GM23338 (cell line): ENCODE results near the gene NRIP1. TPM values are rescaled to one million over a fixed set of nuclear protein-coding genes. Genes with fewer than 3 reads are reported as not detected.

Source experiments
- ATAC-seq: fragments of 200-7000 bp; cut with Tn5 transposase; 3 replicates; pipeline ENCODE4 v1.9.1; 2020
- DNase-seq: peaks from one replicate; pipeline ENCODE4 v3.0.0-alpha.2; 2015; ENCODE audit warnings: low spot score
- H2AFZ ChIP-seq: fragments of 200-600 bp; sonication (generic); 2 replicates; pipeline ENCODE4 v1.8.0; 2016; ENCODE audit warnings: antibody characterized with exemption, mild to moderate bottlenecking, moderate library complexity
- H3F3A ChIP-seq: fragments of 200-600 bp; sonication (generic); replicated peaks from 2 replicates; pipeline ENCODE4 v1.8.0; 2017; ENCODE audit warnings: antibody characterized with exemption, mixed run types, low read depth
- H3K27ac ChIP-seq: fragments of 200-600 bp; sonication (generic); 2 replicates; pipeline ENCODE4 v1.6.1; 2016; ENCODE audit warnings: low read depth
- H3K27me3 ChIP-seq: fragments of 200-600 bp; sonication (generic); 2 replicates; pipeline ENCODE4 v1.8.0; 2016; ENCODE audit warnings: mild to moderate bottlenecking, mixed run types, moderate library complexity; ENCODE audit not compliant: insufficient read depth
- H3K36me3 ChIP-seq: fragments of 200-600 bp; sonication (generic); 2 replicates; pipeline ENCODE4 v1.8.0; 2016; ENCODE audit warnings: mild to moderate bottlenecking; ENCODE audit not compliant: insufficient read depth
- H3K4me1 ChIP-seq: fragments of 200-600 bp; sonication (generic); 2 replicates; pipeline ENCODE4 v1.8.0; 2016; ENCODE audit warnings: mild to moderate bottlenecking, moderate library complexity; ENCODE audit not compliant: insufficient read depth
- H3K4me2 ChIP-seq: fragments of 200-600 bp; sonication (generic); 2 replicates; pipeline ENCODE4 v1.7.1; 2017; ENCODE audit warnings: mixed run types
- H3K4me3 ChIP-seq: fragments of 200-600 bp; sonication (generic); 2 replicates; pipeline ENCODE4 v1.6.1; 2016; ENCODE audit warnings: mixed run types
- H3K79me2 ChIP-seq: fragments of 200-600 bp; sonication (generic); replicated peaks from 2 replicates; pipeline ENCODE4 v1.8.0; 2017; ENCODE audit warnings: mild to moderate bottlenecking; ENCODE audit not compliant: insufficient read depth
- H3K9me2 ChIP-seq: fragments of 200-600 bp; sonication (generic); 2 replicates; pipeline ENCODE4 v1.8.0; 2017; ENCODE audit not compliant: insufficient read depth
- H4K20me1 ChIP-seq: fragments of 200-600 bp; sonication (generic); replicated peaks from 2 replicates; pipeline ENCODE4 v1.8.0; 2017; ENCODE audit warnings: mild to moderate bottlenecking; ENCODE audit not compliant: insufficient read depth
- H3K27ac Mint-ChIP-seq: 2 replicates; pipeline ENCODE4 v1.8.0; 2020; ENCODE audit warnings: inconsistent platforms, mild to moderate bottlenecking, moderate library complexity, mixed read lengths
- H3K27me3 Mint-ChIP-seq: 3 replicates; pipeline ENCODE4 v1.8.0; 2022; ENCODE audit warnings: low read depth, mild to moderate bottlenecking, moderate library complexity, mixed read lengths, inconsistent platforms; ENCODE audit not compliant: insufficient read depth, poor library complexity
- H3K36me3 Mint-ChIP-seq: 3 replicates; pipeline ENCODE4 v1.8.0; 2021; ENCODE audit warnings: low read depth, mild to moderate bottlenecking, inconsistent platforms, moderate library complexity, mixed read lengths
- H3K4me1 Mint-ChIP-seq: 3 replicates; pipeline ENCODE4 v1.8.0; 2020; ENCODE audit warnings: mild to moderate bottlenecking, inconsistent platforms, mixed read lengths
- H3K4me3 Mint-ChIP-seq: 3 replicates; pipeline ENCODE4 v1.8.0; 2021; ENCODE audit warnings: moderate library complexity, mild to moderate bottlenecking, inconsistent platforms, mixed read lengths
- H3K9me3 Mint-ChIP-seq: 3 replicates; pipeline ENCODE4 v1.8.0; 2020; ENCODE audit warnings: moderate library complexity, mild to moderate bottlenecking, inconsistent platforms, mixed read lengths
- CTCF ChIP-seq, 2 experiments: fragments of 200-600 bp in 1 of 2; sonication (generic) in 1 of 2; conservative IDR thresholded peaks; 2 replicates each; pipeline versions ENCODE4 v1.5.1 to v1.6.1; 2016 to 2017; ENCODE audit warnings: antibody characterized with exemption in 2 of 2, low read depth in 2 of 2, mild to moderate bottlenecking in 2 of 2, moderate library complexity in 1 of 2
- ETS1 ChIP-seq: IDR thresholded peaks from 2 replicates; pipeline ENCODE4 v1.6.1; 2016; ENCODE audit warnings: antibody characterized with exemption
- EZH2 ChIP-seq: fragments of 200-600 bp; sonication (generic); IDR thresholded peaks from one replicate; pipeline ENCODE4 v1.8.0; 2017; ENCODE audit warnings: antibody characterized with exemption, mild to moderate bottlenecking, low read depth; ENCODE audit not compliant: unreplicated experiment
- EZH2phosphoT487 ChIP-seq: fragments of 200-600 bp; sonication (generic); IDR thresholded peaks from one replicate; pipeline ENCODE4 v1.8.1; 2018; ENCODE audit warnings: antibody characterized with exemption; ENCODE audit not compliant: unreplicated experiment
- NANOG ChIP-seq: IDR thresholded peaks from 2 replicates; pipeline ENCODE4 v1.6.1; 2016; ENCODE audit warnings: antibody characterized with exemption, borderline replicate concordance
- POLR2AphosphoS5 ChIP-seq: IDR thresholded peaks from 2 replicates; pipeline ENCODE4 v1.6.1; 2016; ENCODE audit warnings: antibody characterized with exemption, low read depth
- REST ChIP-seq: IDR thresholded peaks from one replicate; pipeline ENCODE4 v1.6.1; 2018; ENCODE audit warnings: antibody characterized with exemption; ENCODE audit not compliant: unreplicated experiment
- STAT1 ChIP-seq: IDR thresholded peaks from one replicate; pipeline ENCODE4 v1.6.1; 2016; ENCODE audit warnings: antibody characterized with exemption; ENCODE audit not compliant: unreplicated experiment
- ZNF331 ChIP-seq: fragments of 250-450 bp; sonication (Bioruptor Pico); IDR thresholded peaks from 2 replicates; pipeline ENCODE4 v1.5.0; 2020; ENCODE audit warnings: low read depth, mild to moderate bottlenecking, moderate library complexity
- polyA plus RNA-seq: library from polyadenylated mRNA; unstranded; fragments of >200 nt; fragmentation: Nextera tagmentation; extraction: Ambion mirVana; gene quantifications from 2 replicates; pipeline ENCODE4 v1.2.1, GENCODE V29; 2016
- total RNA-seq: library from RNA; depleted of rRNA; stranded (reverse); fragments of >200 nt; shearing (Covaris generic); gene quantifications from 2 replicates; pipeline ENCODE4 v1.2.3, GENCODE V29; 2014
- TF ChIP-seq, protein P1 (sequence below): fragments of 250-450 bp; sonication (Bioruptor Pico); IDR thresholded peaks from 2 replicates; pipeline ENCODE4 v1.5.0; 2020; ENCODE audit warnings: mild to moderate bottlenecking, moderate library complexity

Gene NRIP1
- total and polyA plus RNA-seq, 2 experiments from 2014 or later, result 3.0 to 9.0 TPM

- Histone ChIP-seq H4K20me1 (no peaks in the 10 kb centered on the region), H3K4me1 (no peaks in the 10 kb centered on the region), H3K79me2 (no peaks in the 10 kb centered on the region; the same call in 1 of the 2 replicates), H3K4me2 (no peak overlapping the region), H3F3A (no peaks in the 10 kb centered on the region), H3K36me3 (no peaks in the 10 kb centered on the region), H2AFZ (no peak overlapping the region), H3K9me2 (no peaks in the 10 kb centered on the region), H3K27ac (no peak overlapping the region), H3K27me3 (no peaks in the 10 kb centered on the region), H3K4me3 (no peak overlapping the region)
- no peak for ATAC-seq
- H3K36me3 Mint-ChIP-seq, result no peaks in the 10 kb centered on the region
- no peak overlapping the region for H3K4me3 Mint-ChIP-seq
- H3K27ac Mint-ChIP-seq, result no peak overlapping the region
- TF ChIP-seq ZNF331 (CRISPR knock-in tag), result no peak
- TF ChIP-seq STAT1, result no peak
- TF ChIP-seq CTCF (conservative IDR thresholded peaks at IDR 0.05; ENCODE audit: low read depth in 2 of 2), result no peak
- TF ChIP-seq EZH2, result no peak
- TF ChIP-seq, protein P1, sequence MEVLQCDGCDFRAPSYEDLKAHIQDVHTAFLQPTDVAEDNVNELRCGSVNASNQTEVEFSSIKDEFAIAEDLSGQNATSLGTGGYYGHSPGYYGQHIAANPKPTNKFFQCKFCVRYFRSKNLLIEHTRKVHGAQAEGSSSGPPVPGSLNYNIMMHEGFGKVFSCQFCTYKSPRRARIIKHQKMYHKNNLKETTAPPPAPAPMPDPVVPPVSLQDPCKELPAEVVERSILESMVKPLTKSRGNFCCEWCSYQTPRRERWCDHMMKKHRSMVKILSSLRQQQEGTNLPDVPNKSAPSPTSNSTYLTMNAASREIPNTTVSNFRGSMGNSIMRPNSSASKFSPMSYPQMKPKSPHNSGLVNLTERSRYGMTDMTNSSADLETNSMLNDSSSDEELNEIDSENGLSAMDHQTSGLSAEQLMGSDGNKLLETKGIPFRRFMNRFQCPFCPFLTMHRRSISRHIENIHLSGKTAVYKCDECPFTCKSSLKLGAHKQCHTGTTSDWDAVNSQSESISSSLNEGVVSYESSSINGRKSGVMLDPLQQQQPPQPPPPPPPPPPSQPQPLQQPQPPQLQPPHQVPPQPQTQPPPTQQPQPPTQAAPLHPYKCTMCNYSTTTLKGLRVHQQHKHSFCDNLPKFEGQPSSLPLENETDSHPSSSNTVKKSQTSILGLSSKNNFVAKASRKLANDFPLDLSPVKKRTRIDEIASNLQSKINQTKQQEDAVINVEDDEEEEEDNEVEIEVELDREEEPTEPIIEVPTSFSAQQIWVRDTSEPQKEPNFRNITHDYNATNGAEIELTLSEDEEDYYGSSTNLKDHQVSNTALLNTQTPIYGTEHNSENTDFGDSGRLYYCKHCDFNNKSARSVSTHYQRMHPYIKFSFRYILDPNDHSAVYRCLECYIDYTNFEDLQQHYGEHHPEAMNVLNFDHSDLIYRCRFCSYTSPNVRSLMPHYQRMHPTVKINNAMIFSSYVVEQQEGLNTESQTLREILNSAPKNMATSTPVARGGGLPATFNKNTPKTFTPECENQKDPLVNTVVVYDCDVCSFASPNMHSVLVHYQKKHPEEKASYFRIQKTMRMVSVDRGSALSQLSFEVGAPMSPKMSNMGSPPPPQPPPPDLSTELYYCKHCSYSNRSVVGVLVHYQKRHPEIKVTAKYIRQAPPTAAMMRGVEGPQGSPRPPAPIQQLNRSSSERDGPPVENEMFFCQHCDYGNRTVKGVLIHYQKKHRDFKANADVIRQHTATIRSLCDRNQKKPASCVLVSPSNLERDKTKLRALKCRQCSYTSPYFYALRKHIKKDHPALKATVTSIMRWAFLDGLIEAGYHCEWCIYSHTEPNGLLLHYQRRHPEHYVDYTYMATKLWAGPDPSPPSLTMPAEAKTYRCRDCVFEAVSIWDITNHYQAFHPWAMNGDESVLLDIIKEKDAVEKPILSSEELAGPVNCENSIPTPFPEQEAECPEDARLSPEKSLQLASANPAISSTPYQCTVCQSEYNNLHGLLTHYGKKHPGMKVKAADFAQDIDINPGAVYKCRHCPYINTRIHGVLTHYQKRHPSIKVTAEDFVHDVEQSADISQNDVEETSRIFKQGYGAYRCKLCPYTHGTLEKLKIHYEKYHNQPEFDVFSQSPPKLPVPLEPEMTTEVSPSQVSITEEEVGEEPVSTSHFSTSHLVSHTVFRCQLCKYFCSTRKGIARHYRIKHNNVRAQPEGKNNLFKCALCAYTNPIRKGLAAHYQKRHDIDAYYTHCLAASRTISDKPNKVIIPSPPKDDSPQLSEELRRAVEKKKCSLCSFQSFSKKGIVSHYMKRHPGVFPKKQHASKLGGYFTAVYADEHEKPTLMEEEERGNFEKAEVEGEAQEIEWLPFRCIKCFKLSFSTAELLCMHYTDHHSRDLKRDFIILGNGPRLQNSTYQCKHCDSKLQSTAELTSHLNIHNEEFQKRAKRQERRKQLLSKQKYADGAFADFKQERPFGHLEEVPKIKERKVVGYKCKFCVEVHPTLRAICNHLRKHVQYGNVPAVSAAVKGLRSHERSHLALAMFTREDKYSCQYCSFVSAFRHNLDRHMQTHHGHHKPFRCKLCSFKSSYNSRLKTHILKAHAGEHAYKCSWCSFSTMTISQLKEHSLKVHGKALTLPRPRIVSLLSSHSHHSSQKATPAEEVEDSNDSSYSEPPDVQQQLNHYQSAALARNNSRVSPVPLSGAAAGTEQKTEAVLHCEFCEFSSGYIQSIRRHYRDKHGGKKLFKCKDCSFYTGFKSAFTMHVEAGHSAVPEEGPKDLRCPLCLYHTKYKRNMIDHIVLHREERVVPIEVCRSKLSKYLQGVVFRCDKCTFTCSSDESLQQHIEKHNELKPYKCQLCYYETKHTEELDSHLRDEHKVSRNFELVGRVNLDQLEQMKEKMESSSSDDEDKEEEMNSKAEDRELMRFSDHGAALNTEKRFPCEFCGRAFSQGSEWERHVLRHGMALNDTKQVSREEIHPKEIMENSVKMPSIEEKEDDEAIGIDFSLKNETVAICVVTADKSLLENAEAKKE, result no peak
- TF ChIP-seq ETS1, result no peak
- no peak for TF ChIP-seq NANOG
- no peak for TF ChIP-seq EZH2phosphoT487
- no peak for TF ChIP-seq POLR2AphosphoS5
- TF ChIP-seq REST, result no peak
- H3K27me3 Mint-ChIP-seq, result no peaks in the 10 kb centered on the region
- no peak for DNase-seq
- H3K4me1 Mint-ChIP-seq, result peaks cover 7% of the 10 kb centered on the region; the same call in 2 of the 3 replicates
- H3K9me3 Mint-ChIP-seq, result no peaks in the 10 kb centered on the region
These were observed 52.8 kb downstream of the NRIP1 start for GRCh38 chr21:15011967-15012366.
